HG02840 (cell line): ENCODE data around the gene NDRG3.
"Not testable (repeated sequence)": the region's sequence is repeated elsewhere in the genome, so short reads cannot be mapped to it uniquely, and the experiment has no call there.

Source experiments
- ATAC-seq: cut with Tn5 transposase; IDR thresholded peaks from one replicate; pipeline ENCODE4 v1.9.1; 2021; ENCODE audit warnings: mild to moderate bottlenecking, moderate library complexity, moderate number of reproducible peaks; ENCODE audit not compliant: unreplicated experiment, low FRiP score

The NDRG3 gene

DNA sequence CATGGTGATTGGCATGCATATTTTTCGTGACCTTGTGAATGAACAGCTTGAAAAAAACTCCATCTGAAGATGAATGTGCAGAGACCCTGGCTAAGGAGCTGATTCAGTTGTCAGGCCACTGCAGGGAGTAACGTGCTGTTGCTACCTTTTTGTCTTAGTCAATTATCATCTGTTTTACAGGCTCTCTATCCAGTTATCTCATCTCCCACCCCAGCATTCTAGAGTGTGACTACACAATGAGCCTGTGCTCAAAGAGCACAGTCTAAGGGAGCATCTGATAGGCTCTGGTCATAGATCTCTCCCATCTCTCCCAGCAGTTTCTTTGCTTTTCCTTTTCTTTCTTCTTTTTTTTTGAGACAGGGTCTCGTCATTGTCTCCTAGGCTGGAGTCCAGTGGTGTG, 45.5 kb downstream of the NDRG3 start:
- no peak for ATAC-seq

DNA sequence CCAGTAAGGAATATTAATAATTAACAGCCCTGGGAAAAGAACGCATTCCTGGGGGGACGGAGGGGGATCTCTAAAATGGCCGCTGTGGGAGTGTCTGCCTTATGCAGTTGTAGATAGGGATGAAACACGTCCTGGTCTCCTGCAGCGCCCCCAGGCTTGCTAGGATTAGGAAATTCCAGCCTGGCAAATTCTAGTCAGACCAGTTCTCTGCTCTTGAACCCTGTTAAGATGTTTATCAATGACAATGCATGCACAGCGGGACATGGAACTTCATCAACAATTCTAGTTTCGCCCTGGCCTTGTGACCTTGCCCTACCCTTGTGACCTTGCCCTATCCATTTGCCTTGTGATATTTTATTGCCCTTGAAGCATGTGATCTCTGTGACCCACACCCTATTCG, 50.4 kb downstream of the NDRG3 start:
- not testable (repeated sequence) for ATAC-seq

DNA sequence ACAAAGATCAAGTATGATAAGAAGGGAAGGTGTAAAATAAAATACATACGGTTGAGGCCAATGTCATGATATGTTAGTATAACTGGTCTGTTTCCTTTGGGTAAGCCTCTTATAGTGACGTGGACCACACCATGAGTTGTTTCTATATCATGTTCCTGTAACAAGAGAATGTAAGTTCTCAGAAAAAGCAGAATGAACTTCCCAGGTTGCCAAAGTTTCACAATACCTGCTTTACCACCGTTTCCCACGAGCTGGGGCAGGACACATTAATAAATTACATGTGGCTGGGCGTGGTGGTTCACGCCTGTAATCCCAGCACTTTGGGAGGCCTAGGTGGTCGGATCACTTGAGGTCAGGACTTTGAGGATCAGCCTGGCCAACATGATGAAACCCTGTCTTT, 57.3 kb downstream of the NDRG3 start:
- no peak for ATAC-seq

DNA sequence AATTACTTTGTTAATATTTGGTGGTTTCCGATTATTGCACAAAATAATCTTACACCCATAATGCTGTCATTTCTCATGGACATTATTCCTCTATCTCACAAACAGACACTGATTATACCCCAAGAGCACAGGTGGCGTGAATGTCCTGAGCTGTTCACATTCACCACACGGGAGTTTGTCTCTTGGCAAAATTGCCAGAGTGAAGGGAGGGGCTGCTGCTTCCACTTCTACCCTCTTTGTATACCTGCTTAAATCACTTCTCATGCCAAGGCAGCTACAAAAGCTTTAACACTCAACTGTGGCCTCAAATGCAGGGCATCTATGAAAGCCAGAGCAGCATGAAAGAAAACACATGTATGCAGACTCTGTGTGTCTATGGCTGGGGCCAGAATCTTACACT, 58.0 kb downstream of the NDRG3 start:
- ATAC-seq, result no peak

DNA sequence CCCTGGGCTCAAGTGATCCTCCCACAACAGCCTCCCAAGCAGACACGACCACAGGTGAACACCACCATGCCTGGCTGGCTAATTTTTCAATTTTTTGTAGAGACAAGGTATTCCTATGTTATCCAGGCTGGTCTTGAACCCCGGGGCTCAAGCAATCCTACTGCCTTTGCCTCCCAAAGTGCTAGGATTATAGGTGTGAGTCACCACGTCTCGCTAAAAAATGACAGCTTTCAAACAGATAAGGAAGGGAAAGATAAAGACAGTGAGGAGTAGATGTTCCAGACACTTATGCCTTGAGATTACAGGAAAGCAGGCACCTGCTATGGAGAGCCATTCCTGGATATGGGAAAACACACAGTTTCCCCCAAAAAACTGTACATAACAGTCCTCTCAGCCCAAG, 58.9 kb downstream of the NDRG3 start:
- no peak for ATAC-seq

DNA sequence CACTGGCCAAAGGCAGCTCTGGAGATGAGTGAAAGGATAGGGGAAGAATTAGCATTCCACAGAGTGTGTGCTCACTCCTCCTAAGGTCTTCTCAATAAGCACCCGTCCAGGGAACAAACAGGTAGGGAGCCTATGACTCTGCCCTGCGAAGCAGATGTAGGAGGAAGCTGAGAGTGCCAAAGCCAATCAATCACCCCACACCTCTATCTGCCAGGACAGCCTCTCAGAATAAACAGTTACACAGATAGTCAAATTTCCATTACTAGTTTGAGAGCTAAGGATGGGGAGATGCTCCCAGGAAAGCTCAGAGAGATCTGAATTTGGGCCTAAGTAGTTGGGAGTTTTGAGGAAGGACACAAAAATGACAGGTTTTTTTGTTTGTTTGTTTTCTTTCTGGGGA, 59.4 kb downstream of the NDRG3 start:
- ATAC-seq, result no peak

DNA sequence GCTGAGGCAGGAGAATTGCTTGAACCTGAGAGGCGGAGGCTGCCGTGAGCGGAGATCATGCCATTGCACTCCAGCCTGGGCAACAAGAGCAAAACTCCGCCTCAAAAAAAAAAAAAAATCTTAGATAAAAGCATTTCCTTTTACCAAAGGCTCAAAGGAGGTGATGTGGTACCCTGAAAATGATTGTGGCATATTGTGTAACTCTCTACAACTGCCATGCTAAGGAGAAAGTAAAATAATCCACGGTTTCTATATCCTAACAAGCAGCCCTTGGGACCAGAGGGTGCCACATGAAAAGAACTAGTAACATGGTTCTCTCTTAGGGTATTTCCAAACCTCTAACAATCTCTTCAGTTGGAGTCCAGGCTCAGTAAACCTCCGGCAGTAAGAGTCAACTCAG, 61.1 kb downstream of the NDRG3 start:
- no peak for ATAC-seq

DNA sequence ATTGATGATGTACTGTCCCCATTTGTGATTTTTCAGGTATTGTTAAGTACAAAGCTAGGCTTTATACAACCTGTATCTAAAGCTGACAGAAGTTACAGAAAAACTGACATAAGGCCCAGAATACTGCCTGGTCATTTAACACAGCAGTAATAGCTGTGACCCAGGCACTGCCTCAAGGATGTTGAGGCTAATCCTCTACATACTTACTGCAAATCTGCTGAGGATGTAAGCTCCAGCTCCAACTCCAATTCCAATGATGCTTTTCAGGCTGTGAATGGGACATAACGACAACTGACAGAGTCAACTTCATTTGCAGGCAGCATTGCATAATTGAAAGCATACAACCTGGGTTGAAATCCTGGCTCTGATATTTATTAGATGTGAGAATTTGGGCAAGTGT, 63.6 kb downstream of the NDRG3 start:
- no peak for ATAC-seq

DNA sequence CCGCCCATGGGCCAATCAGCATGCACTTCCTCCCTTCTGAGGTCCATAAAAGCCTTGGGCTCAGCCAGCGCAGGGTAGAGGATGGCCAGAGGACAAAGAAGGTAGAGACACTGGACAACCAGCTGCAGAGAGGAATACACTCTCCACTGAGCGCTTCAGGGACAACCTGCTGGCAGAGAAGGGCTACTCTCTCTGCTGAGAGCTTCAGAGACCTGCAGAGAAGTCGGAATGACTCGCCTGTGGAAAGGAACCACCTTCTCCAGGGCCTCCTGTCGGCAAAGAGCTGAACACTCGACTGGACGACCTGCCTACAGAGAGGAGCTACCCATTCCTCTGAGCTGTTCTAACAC, 68.5 kb downstream of the NDRG3 start:
- no peak for ATAC-seq

DNA sequence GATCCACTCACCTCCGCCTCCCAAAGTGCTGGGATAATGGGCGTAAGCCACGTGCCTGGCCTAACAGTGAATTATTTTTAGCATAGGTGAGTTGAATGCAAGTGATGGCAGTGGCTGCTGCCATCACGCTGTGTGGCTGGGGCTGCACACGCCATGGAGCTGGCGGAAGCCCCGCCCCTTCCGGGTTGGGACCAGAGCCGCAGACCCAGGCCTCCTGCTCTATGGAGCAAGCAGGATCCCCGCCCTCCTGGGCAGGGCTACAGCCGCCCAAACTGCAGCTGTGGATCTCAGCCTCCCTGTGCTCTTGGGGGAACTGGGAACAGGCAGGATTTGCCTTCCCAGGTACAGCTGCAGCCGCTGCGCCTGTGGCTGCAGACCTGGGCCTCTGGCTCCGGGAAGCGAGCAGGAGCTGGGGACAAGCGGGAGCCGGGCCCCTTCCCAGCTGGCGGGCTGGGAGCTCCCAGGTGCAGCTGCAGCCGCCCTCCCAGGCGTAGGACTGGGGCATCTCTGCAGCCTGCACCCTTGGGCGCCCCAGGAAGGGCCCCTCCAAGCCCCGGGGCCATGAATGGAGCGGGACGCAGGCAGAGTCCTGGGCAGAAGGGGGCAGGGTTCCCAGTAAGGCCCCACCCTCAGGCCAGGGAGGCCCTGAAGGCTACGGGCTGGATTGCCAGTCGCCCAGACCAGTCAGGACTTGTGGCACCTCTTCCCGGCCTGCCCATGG, 69.0 kb downstream of the NDRG3 start:
- no peak for ATAC-seq

DNA sequence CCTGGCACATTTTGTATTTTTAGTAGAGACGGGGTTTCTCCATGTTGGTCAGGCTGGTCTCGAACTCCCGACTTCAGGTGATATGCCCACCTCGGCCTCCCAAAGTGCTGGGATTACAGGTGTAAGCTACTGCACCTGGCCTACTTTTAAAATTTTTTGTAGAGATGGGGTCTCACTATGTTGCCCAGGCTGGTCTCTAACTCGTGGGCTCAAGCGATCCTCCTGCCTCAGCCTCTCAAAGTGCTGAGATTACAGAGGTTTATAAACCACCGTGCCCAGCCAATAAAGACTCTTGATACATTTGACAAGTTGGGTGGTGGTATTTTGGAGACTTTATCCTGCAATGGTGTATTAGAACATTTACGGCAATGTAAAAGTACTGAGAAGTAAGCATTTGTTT, 70.3 kb downstream of the NDRG3 start:
- not testable (repeated sequence) for ATAC-seq

DNA sequence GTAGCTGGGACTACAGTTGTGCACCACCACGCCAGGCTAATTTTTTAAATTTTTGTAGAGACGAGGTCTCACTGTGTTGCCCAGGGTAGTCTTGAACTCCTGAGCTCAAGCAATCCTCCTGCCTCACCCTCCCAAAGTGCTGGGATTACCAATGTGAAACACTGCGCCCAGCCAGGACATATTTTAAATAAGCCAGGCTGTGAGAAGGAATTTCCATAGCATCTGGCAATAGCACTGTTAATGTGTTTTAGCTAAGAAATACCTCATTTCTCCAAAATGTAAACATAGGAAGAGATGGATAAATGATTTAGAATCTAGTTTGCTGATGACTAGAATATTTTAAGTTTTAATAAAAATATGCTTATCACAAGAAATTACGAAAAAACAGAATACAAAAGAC, 72.9 kb downstream of the NDRG3 start:
- no peak for ATAC-seq

DNA sequence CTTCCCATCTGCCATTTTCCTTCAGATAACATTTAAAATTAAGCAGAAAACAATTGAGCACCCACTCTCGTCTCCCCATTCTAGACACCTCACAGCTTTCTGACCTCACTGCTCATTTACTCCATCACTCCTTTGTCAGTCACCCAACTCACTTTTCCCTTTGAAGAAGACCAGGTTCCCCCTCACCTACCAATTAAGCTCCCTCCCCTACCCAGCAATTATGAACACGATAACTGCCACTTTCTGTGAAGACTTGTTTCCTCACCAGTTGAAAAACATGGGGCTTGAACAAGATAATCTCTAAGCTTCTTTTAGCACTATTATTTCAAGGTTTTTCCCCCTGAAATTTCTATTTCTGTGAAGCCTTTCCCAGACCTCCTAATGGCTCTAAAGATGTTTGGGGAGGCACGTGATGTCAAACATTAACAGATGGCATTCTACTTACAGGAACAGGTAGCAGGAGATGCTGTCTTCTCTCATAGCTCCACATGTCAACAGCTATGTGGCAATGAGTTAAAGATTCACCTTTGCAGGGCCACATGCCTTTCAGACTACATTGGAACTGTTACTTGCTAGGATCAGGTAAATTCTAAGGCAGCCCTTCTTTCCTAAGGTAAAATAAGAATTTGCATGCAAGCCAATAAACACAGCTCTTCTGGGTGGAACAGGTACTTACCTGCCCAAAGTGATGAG, 75.1 kb downstream of the NDRG3 start:
- ATAC-seq, result no peak

DNA sequence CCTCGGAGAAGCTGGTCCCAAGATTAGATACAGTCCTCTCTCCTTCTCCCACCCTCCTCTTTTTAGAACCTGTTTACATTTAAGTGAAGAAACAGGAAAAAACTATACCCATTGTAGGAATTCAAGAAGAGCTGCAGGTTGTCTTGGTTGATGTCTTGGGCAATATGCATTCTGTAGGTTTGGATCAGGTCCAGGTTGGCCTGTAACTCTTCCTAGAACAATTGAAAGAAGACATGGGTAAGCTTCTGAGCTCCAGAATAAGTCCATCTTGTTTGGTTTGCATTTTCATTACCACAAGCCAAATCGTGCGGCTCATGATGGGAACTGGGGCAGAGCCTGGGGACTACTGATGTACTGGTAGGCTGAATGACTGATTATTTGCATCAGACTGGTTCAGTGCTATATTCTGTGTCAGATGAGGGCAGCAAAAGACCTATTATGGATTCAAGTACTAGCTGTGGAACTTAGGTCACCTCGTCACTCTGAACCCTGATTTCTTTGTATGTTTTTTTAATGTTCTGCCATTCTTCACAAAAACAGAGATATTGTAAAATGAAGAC, 79.6 kb downstream of the NDRG3 start:
- ATAC-seq, result no peak

DNA sequence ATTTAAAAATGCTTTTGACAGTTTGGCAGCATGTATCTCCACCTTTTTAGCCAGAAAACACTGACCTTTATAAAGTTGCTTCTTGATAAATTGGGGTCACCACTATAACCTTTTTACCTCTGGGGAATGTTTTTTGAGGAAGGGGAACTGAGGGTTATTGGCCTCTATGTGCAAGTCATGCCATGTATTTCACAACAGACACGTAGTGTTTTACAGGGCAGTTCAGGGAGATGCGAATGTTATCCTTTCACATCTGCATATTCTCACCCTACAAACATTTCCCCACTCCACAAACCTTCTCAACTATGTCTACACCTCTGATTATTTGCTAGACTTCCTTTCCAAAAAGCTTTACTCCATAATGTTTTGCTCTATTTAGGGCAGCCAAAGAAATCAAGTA, 82.9 kb downstream of the NDRG3 start:
- no peak for ATAC-seq

DNA sequence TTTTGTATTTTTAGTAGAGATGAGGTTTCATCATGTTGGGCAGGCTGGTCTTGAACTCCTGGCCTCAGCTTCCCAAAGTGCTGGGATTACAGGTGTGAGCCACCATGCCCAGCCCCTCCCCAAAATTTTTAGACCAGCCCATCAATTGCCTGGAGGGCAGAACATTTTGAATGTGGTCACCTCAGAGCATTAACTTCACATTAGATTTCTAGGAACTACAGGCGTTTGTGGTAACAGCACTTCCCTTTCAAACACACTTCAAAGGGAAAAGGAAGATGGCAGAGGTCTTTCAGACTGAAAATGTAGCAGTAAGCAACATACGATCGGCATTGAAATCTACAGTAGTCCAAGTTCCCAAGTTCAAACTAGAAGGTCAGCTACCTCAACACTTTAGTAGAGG, 87.6 kb downstream of the NDRG3 start:
- no peak for ATAC-seq

DNA sequence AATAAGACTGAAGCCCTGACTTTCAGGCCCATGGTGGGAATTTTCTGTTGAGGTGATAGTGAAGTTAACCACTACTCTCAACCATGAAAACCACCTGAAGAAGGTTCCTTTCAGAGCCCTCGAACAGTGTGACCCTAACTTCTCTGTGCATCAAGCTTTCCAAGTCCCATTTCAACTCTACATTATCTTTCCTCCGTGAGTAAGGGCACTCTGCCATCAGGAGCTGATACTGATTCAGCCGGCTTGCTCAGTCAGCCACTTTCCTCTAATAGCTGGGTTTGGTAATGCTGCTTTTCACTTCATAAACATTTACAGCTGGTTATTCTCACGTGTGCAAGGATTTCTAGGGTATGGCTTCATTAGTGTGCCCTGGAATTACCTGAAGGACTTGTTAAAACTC, 89.2 kb downstream of the NDRG3 start:
- ATAC-seq, result no peak

DNA sequence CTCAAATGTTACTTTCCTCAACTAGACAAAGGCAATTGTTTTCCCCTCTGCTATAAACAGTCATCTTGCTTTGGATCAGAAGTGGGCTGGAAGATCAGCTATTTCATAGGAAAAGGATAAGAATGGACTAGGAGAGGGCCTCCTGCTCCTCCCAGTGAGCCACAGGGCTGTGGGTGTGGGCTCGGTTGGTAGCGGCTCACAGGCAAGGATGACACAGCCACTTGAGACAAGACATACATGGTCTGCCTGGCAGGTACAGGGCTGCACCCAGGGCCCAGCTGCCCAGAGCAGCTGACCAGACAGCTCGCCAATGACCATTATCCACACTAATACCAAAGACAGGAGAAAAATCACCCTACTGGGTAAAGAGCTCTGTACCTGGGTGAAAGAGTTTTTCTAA, 90.9 kb downstream of the NDRG3 start:
- ATAC-seq, result no peak

DNA sequence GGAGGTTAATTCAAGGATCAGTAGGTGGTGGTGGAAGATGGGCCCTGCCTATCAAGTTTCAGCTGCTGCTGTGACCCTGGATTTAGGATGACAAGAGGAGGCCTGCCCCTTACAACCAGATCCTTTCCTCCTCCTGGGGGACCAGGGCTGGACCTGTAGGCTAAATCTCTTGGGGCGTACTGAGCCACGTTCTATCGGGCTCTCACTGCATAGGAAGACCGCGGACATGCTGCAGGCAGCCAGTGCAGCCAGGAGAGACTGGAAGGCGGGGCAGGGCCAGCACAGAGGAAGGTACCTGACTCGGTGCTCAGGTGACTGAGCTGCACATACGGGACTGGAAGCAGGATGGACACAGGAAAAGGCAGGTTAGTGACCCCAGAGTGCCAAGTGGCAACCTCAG, 91.4 kb downstream of the NDRG3 start:
- ATAC-seq, result no peak

DNA sequence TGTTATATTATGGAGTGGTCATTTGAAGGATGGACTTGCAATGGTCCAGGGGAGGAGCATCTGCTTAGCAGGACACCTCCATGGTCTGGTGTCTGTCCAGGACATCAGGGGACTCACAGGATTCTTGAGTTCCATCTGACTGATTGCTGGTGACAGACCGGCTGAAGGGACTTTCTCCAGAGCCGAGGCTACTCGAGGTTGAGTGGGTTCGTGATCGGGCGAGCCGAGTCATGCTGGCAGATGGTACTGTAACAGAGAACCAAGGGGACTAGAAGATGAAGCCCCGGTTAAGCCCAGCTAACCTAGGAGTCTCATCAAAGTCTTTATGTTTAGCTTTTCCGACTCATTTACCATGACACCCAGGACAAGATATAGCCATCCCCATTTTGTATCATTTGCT, 92.4 kb downstream of the NDRG3 start:
- no peak for ATAC-seq

DNA sequence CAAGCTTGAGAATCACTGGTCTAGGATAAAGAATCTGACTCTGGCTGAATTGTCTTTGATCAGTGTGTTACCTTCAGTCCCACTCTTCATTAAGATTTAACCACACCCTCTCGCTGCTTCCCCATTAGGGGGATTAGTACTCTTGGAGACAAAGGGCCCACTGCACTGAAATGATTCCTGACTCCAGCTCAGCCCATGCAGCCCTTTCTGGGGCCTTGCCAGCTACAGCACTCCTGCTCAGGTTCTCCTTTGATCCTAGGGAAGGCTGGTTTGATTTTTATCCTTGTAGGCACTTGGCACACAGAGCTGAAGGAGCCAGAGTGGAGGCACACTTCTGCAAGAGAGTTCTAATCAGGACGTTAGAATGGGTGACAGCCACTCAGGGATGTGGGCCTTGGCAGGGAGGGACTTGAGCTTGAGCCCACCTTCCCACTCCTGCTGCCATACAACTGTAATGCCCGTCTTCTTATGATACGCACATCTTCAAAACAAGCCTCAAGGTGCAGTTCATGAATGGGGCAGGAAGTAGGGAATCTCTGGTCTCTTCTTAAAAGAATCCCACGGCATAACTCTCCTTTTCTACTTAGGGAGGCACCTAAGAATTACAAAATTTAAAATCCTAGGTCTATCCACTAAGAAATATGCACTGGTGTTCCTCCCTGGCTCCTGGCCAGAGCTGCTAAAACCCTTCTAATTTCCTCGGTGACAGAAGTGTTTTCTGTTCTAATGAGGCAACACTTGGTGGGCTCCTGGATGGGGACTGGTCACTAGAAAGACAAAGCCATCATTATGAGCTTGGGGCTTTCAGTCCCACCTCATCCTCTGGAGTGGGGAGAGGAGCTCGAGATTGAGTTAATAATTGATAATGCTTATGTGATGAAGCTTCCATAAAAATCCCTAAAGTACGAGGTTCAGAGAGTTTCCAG, 98.4 kb downstream of the NDRG3 start:
- ATAC-seq, result no peak
